HG03097 (cell line): Measurements from ENCODE around the gene GLRX2.
"Not testable (repeated sequence)": the region's sequence is repeated elsewhere in the genome, so short reads cannot be mapped to it uniquely, and the experiment has no call there.

Experiments
- ATAC-seq: cut with Tn5 transposase; IDR thresholded peaks from one replicate; pipeline ENCODE4 v1.9.1; 2021; ENCODE audit not compliant: unreplicated experiment, low FRiP score

Gene GLRX2

GRCh38 chr1:193104907-193105820, at the start of gene GLRX2:
Gene GLRX2 (minus strand): TSS chr1:193105414. CDS start chr1:193105382, 32 bp downstream.
- ATAC-seq: peak; percentile 91

- no peak for ATAC-seq
These were observed 39.8 kb upstream of the GLRX2 start for GRCh38 chr1:193144999-193145398.

GRCh38 chr1:193144361-193144938, 39.2 kb upstream of the GLRX2 start:
- no peak for ATAC-seq

- ATAC-seq: no peak
These were observed 38.1 kb upstream of the GLRX2 start for GRCh38 chr1:193143285-193143684.

GRCh38 chr1:193142409-193142808, 37.2 kb upstream of the GLRX2 start:
- ATAC-seq: no peak

- no peak for ATAC-seq
These were observed 36.6 kb upstream of the GLRX2 start for GRCh38 chr1:193141804-193142203.

GRCh38 chr1:193140254-193140653, 35.0 kb upstream of the GLRX2 start:
- no peak for ATAC-seq

- ATAC-seq: no peak
These were observed 26.1 kb upstream of the GLRX2 start for GRCh38 chr1:193131266-193131860.

- ATAC-seq: no peak
These were observed 20.2 kb upstream of the GLRX2 start for GRCh38 chr1:193125369-193125768.

GRCh38 chr1:193123751-193124150, 18.5 kb upstream of the GLRX2 start:
- no peak for ATAC-seq

- peak; percentile 95 for ATAC-seq
These were observed 16.7 kb upstream of the GLRX2 start, which contains the start of gene CDC73 for GRCh38 chr1:193121616-193122593. Gene CDC73 (plus strand): TSS chr1:193122031. CDS start chr1:193122201, 170 bp downstream.

- ATAC-seq: no peak
These were observed 15.5 kb upstream of the GLRX2 start for GRCh38 chr1:193120604-193121166.

GRCh38 chr1:193118803-193119730, 13.9 kb upstream of the GLRX2 start:
- no peak for ATAC-seq

- ATAC-seq: no peak
These were observed 13.0 kb upstream of the GLRX2 start for GRCh38 chr1:193118194-193118593.

- not testable (repeated sequence) for ATAC-seq
These were observed 12.0 kb upstream of the GLRX2 start for GRCh38 chr1:193117167-193117566.

GRCh38 chr1:193115629-193116227, 10.5 kb upstream of the GLRX2 start:
- ATAC-seq: no peak

GRCh38 chr1:193114485-193115095, 9.4 kb upstream of the GLRX2 start:
- no peak for ATAC-seq

GRCh38 chr1:193113992-193114332, 8.7 kb upstream of the GLRX2 start:
- ATAC-seq: no peak
